Adrenal gland (tissue), 5 donors: Measurements from ENCODE around the gene SIDT2.
"Not testable (repeated sequence)": the region's sequence is repeated elsewhere in the genome, so short reads cannot be mapped to it uniquely, and the experiment has no call there.

Experiments used
- CTCF ChIP-seq, 6 experiments: fragments of 450-650 bp in 4 of 6; fragments of 200-600 bp in 2 of 6; sonication (generic) in 1 of 6; IDR thresholded peaks; 1 replicate in 5 of 6; 2 replicates in 1 of 6; pipeline versions ENCODE4 v1.5.1 to v1.8.0; 2016 to 2021; ENCODE audit warnings: antibody characterized with exemption in 6 of 6, mild to moderate bottlenecking in 2 of 6, moderate library complexity in 1 of 6
- POLR2A ChIP-seq, 2 donors: fragments of 450-650 bp; IDR thresholded peaks; one replicate each; pipeline ENCODE4 v1.6.1; 2017; ENCODE audit warnings: antibody characterized with exemption in 2 of 2, mild to moderate bottlenecking in 2 of 2, moderate library complexity in 1 of 2
- donor health status: DM: no; HTN: no; CAD: no.

- not testable (repeated sequence) for TF ChIP-seq CTCF, POLR2A (IDR thresholded peaks at IDR 0.05)
Measured at GRCh38 chr11:117183178-117183577, 4.6 kb downstream of the SIDT2 start.
